ENCODE measurements around the gene NR0B2. TPM values are rescaled to one million over a fixed set of nuclear protein-coding genes. Genes with fewer than 3 reads are reported as not detected.
A peak's percentile ranks its signal among the peaks of the same experiment; 100 is the strongest.

NR0B2 gene
- total and polyA plus RNA-seq, 2 of the 13 experiments (the other 11 are each of a cell fraction or from before 2014, with no cell fraction given): 72.5 to 133 TPM

DNA sequence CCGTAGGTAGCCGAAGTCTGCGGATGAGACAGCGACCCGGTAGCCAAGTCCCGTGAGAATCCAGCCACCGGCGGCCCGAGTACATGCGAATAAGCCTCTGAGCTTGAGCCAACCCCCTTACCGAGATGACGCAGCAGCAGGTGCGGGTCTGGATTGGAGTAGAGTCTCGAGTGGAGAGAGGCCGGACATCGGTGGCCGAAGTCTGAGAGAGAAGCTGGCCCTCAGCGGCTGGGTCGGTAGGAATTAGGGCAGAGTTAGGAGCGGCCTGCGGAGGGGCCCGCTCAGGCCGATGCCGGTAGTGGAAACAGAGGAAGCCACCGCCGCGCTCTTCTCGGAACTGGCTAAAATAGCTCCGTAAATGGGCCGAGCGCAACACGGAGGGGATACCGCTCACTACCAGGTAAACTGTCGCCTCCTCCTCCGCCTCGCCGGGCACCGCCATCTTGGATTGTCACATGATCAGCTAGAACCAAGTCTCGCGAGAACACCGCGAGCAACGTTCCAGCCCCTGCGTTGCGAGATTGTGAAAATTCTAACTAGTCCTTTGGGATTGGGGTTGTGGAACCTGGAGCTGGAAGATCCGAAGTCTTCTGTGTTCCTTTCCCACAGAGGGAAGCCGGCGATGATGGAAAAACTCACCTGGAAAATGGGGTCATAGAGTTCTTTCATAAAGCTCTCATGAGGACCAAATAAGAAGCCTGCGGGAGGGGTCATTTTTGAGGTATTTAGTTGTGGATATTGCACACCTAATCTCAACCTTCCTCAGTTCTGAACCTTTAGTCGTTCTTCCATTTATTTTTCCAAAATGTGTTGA lies 13.6 kb downstream of the NR0B2 start, which contains the start of gene GPATCH3 (continued):
- TF ChIP-seq ZNF609 (CRISPR knock-in tag; IDR thresholded peaks at IDR 0.05; ENCODE audit: borderline replicate concordance) (peak; percentile 63; the same call in 1 of the 2 replicates), SP4 (CRISPR knock-in tag; IDR thresholded peaks at IDR 0.05) (peak; percentile 55; the same call in 1 of the 2 replicates), DNMT3B (CRISPR knock-in tag; conservative IDR thresholded peaks at IDR 0.05) (0 out of 2 replicates have a peak, but pooled peaks have one; percentile 59), ZNF44 (CRISPR knock-in tag; IDR thresholded peaks at IDR 0.05) (peak; percentile 42; the same call in 1 of the 2 replicates), RFX3 (CRISPR knock-in tag; IDR thresholded peaks at IDR 0.05) (no peak), ZNF180 (CRISPR knock-in tag; IDR thresholded peaks at IDR 0.05; ENCODE audit: borderline replicate concordance, low read depth) (no peak), ZBTB21 (CRISPR knock-in tag; IDR thresholded peaks at IDR 0.05) (no peak), ZNF670 (CRISPR knock-in tag; IDR thresholded peaks at IDR 0.05; ENCODE audit: borderline replicate concordance) (0 out of 2 replicates have a peak, but pooled peaks have one; percentile 53), ZNF484 (CRISPR knock-in tag; IDR thresholded peaks at IDR 0.05; ENCODE audit: borderline replicate concordance, low read depth) (no peak), NR2C2 (CRISPR knock-in tag; IDR thresholded peaks at IDR 0.05; ENCODE audit: borderline replicate concordance) (peak; percentile 52; the same call in 1 of the 2 replicates), FUBP1 (CRISPR knock-in tag; IDR thresholded peaks at IDR 0.05; ENCODE audit: borderline replicate concordance) (peak; percentile 87; the same call in 1 of the 2 replicates), TSC22D2 (CRISPR knock-in tag; IDR thresholded peaks at IDR 0.05; ENCODE audit: borderline replicate concordance) (peak; percentile 64; the same call in 1 of the 2 replicates), HNRNPLL (IDR thresholded peaks at IDR 0.05; ENCODE audit: low read depth, low read length, poor library complexity, severe bottlenecking) (peak; percentile 45)
- TF ChIP-seq, protein P1, sequence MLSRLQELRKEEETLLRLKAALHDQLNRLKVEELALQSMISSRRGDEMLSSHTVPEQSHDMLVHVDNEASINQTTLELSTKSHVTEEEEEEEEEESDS (CRISPR knock-in tag; IDR thresholded peaks at IDR 0.05; ENCODE audit: borderline replicate concordance): peak; percentile 82; the same call in 1 of the 2 replicates
- TF ChIP-seq, protein P2, sequence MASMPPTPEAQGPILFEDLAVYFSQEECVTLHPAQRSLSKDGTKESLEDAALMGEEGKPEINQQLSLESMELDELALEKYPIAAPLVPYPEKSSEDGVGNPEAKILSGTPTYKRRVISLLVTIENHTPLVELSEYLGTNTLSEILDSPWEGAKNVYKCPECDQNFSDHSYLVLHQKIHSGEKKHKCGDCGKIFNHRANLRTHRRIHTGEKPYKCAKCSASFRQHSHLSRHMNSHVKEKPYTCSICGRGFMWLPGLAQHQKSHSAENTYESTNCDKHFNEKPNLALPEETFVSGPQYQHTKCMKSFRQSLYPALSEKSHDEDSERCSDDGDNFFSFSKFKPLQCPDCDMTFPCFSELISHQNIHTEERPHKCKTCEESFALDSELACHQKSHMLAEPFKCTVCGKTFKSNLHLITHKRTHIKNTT (CRISPR knock-in tag; IDR thresholded peaks at IDR 0.05): no peak
- TF ChIP-seq, protein P3, sequence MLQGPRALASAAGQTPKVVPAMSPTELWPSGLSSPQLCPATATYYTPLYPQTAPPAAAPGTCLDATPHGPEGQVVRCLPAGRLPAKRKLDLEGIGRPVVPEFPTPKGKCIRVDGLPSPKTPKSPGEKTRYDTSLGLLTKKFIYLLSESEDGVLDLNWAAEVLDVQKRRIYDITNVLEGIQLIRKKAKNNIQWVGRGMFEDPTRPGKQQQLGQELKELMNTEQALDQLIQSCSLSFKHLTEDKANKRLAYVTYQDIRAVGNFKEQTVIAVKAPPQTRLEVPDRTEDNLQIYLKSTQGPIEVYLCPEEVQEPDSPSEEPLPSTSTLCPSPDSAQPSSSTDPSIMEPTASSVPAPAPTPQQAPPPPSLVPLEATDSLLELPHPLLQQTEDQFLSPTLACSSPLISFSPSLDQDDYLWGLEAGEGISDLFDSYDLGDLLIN (CRISPR knock-in tag; IDR thresholded peaks at IDR 0.05; ENCODE audit: borderline replicate concordance): no peak
- TF ChIP-seq, protein P4, sequence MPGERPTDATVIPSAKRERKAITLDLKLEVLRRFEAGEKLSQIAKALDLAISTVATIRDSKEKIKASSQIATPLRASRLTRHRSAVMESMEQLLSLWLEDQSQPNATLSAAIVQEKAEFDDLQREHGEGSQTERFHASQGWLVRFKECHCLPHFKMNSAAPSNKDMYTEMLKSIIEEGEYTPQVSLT (CRISPR knock-in tag; IDR thresholded peaks at IDR 0.05; ENCODE audit: borderline replicate concordance, low read depth): no peak

Measured in HepG2 (cell line).